Measurements from ENCODE around the gene BTG3. TPM values are rescaled to one million over a fixed set of nuclear protein-coding genes. Genes with fewer than 3 reads are reported as not detected.

The BTG3 gene
- total and polyA plus RNA-seq, 2 experiments from 2014 or later: 43.6 to 43.7 TPM

DNA sequence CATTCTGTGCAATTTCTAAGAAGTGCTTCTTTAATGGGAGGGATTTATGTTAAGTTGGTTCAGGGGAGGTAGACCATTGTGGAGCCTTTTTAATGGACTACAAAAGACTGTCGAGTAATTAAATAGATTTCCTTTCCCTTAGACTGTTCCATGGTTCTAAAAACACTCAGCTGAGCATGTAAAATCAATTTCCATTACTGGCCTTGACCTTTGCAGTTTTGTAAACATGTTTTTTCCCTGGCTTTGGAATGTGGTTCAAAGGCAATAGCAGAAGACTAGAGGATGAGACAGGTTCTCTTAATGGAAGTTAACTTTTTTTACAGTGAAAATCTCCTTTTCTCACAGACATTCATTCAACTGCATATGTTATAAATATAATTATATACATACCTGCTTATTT, 37.6 kb upstream of the BTG3 start:
- DNase-seq (ENCODE audit: low read depth in 1 of 2, low spot score in 1 of 2): no peak
- Histone ChIP-seq H3K27ac (no peak overlapping the region), H3K9me3 (ENCODE audit: low read depth) (no peaks in the 10 kb centered on the region), H3K36me3 (no peaks in the 10 kb centered on the region), H3K4me3 (no peak overlapping the region), H3K4me1 (ENCODE audit: low read depth) (no peaks in the 10 kb centered on the region), H3K27me3 (no peaks in the 10 kb centered on the region)
- TF ChIP-seq, protein P1, sequence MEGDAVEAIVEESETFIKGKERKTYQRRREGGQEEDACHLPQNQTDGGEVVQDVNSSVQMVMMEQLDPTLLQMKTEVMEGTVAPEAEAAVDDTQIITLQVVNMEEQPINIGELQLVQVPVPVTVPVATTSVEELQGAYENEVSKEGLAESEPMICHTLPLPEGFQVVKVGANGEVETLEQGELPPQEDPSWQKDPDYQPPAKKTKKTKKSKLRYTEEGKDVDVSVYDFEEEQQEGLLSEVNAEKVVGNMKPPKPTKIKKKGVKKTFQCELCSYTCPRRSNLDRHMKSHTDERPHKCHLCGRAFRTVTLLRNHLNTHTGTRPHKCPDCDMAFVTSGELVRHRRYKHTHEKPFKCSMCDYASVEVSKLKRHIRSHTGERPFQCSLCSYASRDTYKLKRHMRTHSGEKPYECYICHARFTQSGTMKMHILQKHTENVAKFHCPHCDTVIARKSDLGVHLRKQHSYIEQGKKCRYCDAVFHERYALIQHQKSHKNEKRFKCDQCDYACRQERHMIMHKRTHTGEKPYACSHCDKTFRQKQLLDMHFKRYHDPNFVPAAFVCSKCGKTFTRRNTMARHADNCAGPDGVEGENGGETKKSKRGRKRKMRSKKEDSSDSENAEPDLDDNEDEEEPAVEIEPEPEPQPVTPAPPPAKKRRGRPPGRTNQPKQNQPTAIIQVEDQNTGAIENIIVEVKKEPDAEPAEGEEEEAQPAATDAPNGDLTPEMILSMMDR (IDR thresholded peaks at IDR 0.05; ENCODE audit: low read depth, low read length): no peak

DNA sequence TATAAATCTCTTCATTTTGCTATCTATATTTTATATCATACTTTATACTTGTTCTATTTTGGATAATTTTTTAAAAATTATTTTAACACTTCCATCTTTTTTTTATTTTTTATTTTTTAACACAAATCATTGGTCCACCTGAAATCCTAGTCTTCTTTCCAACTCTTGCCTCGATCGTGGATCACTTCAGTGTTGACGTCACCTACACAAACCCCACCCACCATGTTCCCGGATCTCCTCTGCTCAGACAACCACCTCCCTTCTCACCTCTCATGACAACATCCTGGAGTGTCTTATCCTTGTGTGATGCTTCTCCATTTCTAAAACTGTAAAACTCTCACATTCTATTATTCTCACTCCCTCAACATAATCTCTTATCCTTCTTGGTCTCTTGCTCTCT, 34.1 kb upstream of the BTG3 start:
- no peaks in the 10 kb centered on the region for H3K27me3 ChIP-seq
- TF ChIP-seq, protein P1 (IDR thresholded peaks at IDR 0.05; ENCODE audit: low read depth, low read length): no peak
- no peaks in the 10 kb centered on the region for H3K36me3 ChIP-seq
- no peak overlapping the region for H3K4me3 ChIP-seq
- H3K4me1 ChIP-seq (ENCODE audit: low read depth): no peaks in the 10 kb centered on the region
- H3K9me3 ChIP-seq (ENCODE audit: low read depth): no peaks in the 10 kb centered on the region
- no peak overlapping the region for H3K27ac ChIP-seq
- DNase-seq (ENCODE audit: low read depth in 1 of 2, low spot score in 1 of 2): no peak

GRCh38 chr21:17644186-17644585, 31.5 kb upstream of the BTG3 start:
- TF ChIP-seq, protein P1 (IDR thresholded peaks at IDR 0.05; ENCODE audit: low read depth, low read length): no peak

GRCh38 chr21:17640821-17641220, 28.1 kb upstream of the BTG3 start:
- H3K27me3 ChIP-seq: no peaks in the 10 kb centered on the region
- no peaks in the 10 kb centered on the region for H3K9me3 ChIP-seq (ENCODE audit: low read depth)
- H3K27ac ChIP-seq: no peak overlapping the region
- no peak overlapping the region for H3K4me3 ChIP-seq
- DNase-seq (ENCODE audit: low read depth in 1 of 2, low spot score in 1 of 2): no peak
- no peaks in the 10 kb centered on the region for H3K4me1 ChIP-seq (ENCODE audit: low read depth)
- no peaks in the 10 kb centered on the region for H3K36me3 ChIP-seq
- TF ChIP-seq, protein P1 (IDR thresholded peaks at IDR 0.05; ENCODE audit: low read depth, low read length): no peak

More at GRCh38 chr21:17644186-17644585, 31.5 kb upstream of the BTG3 start:
- no peaks in the 10 kb centered on the region for H3K4me1 ChIP-seq (ENCODE audit: low read depth)
- H3K27me3 ChIP-seq: no peaks in the 10 kb centered on the region
- no peak overlapping the region for H3K27ac ChIP-seq
- no peak for DNase-seq (ENCODE audit: low read depth in 1 of 2, low spot score in 1 of 2)
- no peaks in the 10 kb centered on the region for H3K36me3 ChIP-seq
- H3K9me3 ChIP-seq (ENCODE audit: low read depth): no peaks in the 10 kb centered on the region
- H3K4me3 ChIP-seq: no peak overlapping the region

GRCh38 chr21:17636711-17637110, 24.0 kb upstream of the BTG3 start:
- Histone ChIP-seq H3K27me3 (no peaks in the 10 kb centered on the region), H3K36me3 (no peaks in the 10 kb centered on the region), H3K4me3 (no peak overlapping the region), H3K4me1 (ENCODE audit: low read depth) (peaks cover 2% of the 10 kb centered on the region), H3K9me3 (ENCODE audit: low read depth) (no peaks in the 10 kb centered on the region), H3K27ac (no peak overlapping the region)
- TF ChIP-seq, protein P1 (IDR thresholded peaks at IDR 0.05; ENCODE audit: low read depth, low read length): no peak
- DNase-seq (ENCODE audit: low read depth in 1 of 2, low spot score in 1 of 2): no peak

DNA sequence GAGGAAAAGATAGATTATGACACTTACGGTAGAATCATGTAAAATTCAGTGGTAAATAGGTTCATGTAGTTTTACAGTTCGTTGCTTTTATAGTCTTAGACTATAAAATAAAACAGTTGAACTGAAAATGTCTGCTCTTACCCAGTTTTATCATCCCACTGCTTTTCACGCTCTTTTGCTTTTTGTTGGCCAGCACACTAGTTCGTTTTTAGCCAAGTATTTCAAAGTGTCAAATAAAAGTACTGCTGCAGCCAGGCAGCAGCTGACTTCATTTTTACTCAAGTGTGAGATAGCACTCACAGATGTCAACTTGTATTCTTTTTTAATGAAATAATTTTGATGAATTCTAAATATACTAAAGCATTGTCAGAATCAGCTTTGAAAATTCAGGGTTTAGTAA, 18.5 kb upstream of the BTG3 start:
- Histone ChIP-seq H3K27ac (no peak overlapping the region), H3K4me3 (no peak overlapping the region), H3K27me3 (no peaks in the 10 kb centered on the region), H3K4me1 (ENCODE audit: low read depth) (peaks cover 6% of the 10 kb centered on the region), H3K36me3 (no peaks in the 10 kb centered on the region), H3K9me3 (ENCODE audit: low read depth) (no peaks in the 10 kb centered on the region)
- TF ChIP-seq, protein P1 (IDR thresholded peaks at IDR 0.05; ENCODE audit: low read depth, low read length): no peak
- no peak for DNase-seq (ENCODE audit: low read depth in 1 of 2, low spot score in 1 of 2)
